Uterus (tissue), 4 donors: ENCODE results near the gene ATP5F1A. TPM values are rescaled to one million over a fixed set of nuclear protein-coding genes. Genes with fewer than 3 reads are reported as not detected.

Source experiments
- DNase-seq, 2 donors: peaks; one replicate each; pipeline ENCODE4 v3.0.0-alpha.2; 2019 to 2020
- H3K27ac ChIP-seq, 2 donors: fragments of 200-600 bp; sonication (generic); 1 replicate in 1 of 2; 2 replicates in 1 of 2; pipeline ENCODE4 v1.5.1; 2016 to 2018
- H3K27me3 ChIP-seq, 2 donors: fragments of 200-600 bp; sonication (generic); one replicate each; pipeline ENCODE4 v1.5.1; 2018 to 2019; ENCODE audit warnings: control low read depth in 1 of 2
- H3K36me3 ChIP-seq, 2 donors: fragments of 200-600 bp; sonication (generic); one replicate each; pipeline ENCODE4 v1.5.1; 2019; ENCODE audit warnings: control low read depth in 1 of 2
- H3K4me1 ChIP-seq, 2 donors: fragments of 200-600 bp; sonication (generic); one replicate each; pipeline ENCODE4 v1.5.1; 2018 to 2019; ENCODE audit warnings: control low read depth in 1 of 2
- H3K4me3 ChIP-seq, 2 donors: fragments of 200-600 bp; sonication (generic); 1 replicate in 1 of 2; 2 replicates in 1 of 2; pipeline ENCODE4 v1.5.1; 2018 to 2019; ENCODE audit warnings: mild to moderate bottlenecking in 1 of 2
- H3K9me3 ChIP-seq, 2 donors: fragments of 200-600 bp; sonication (generic); one replicate each; pipeline ENCODE4 v1.5.1; 2019; ENCODE audit warnings: control low read depth in 1 of 2
- POLR2A ChIP-seq, 2 donors: fragments of 450-650 bp; IDR thresholded peaks; one replicate each; pipeline ENCODE4 v1.6.1; 2016; ENCODE audit warnings: antibody characterized with exemption in 2 of 2, mild to moderate bottlenecking in 1 of 2, moderate library complexity in 1 of 2
- intact Hi-C: fragments of 100-400 bp; cut with DNase I; formaldehyde crosslinking; loops from one replicate; pipeline ENCODE4 v1.15.1; 2023; ENCODE audit warnings: low total_unique reads
- total RNA-seq, 4 donors: library from RNA; depleted of rRNA in 3 of 4; stranded (reverse); fragments of >200 nt in 3 of 4; gene quantifications; one replicate each; pipeline versions ENCODE4 v1.1.0 to v1.2.4, GENCODE V29; 2014 to 2023
- TF ChIP-seq, protein P1 (sequence below), 4 experiments: fragments of 200-600 bp in 2 of 4; fragments of 450-650 bp in 2 of 4; sonication (generic) in 2 of 4; IDR thresholded peaks; one replicate each; pipeline ENCODE4 v1.5.1; 2016 to 2019; ENCODE audit warnings: antibody characterized with exemption in 4 of 4, mild to moderate bottlenecking in 2 of 4, moderate library complexity in 1 of 4
- donor health status: DM: yes; HTN: yes; CAD: no.

The ATP5F1A gene
- total RNA-seq, 4 donors from 2014 or later = 130 to 712 (median 221) TPM

DNA sequence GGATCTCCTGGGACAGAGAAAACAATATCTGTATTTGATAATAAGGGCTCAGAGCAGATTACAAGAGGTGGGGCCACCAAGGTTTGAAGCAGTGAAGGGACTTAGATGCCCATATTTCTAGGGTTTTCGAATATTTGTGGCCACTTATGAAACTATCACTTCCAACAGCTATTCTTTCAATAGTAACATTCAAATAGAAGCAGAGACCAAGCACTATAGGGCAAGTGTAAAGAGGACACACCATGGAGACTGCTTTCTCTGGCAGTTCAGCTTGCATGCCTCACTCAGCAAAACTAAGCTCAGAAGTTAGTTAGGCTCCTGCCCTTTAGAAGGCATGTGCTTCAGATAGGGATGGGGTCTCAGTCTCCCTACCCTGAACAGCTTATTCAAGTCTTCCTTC, 36.3 kb downstream of the ATP5F1A start:
- Histone ChIP-seq H3K4me1 (no peaks in the 10 kb centered on the region), H3K27ac (no peak overlapping the region), H3K9me3 (no peaks in the 10 kb centered on the region), H3K27me3 (no peaks in the 10 kb centered on the region), H3K36me3 (no peaks in the 10 kb centered on the region), H3K4me3 (no peak overlapping the region)
- intact Hi-C loops = no loop called here
- TF ChIP-seq, protein P1, sequence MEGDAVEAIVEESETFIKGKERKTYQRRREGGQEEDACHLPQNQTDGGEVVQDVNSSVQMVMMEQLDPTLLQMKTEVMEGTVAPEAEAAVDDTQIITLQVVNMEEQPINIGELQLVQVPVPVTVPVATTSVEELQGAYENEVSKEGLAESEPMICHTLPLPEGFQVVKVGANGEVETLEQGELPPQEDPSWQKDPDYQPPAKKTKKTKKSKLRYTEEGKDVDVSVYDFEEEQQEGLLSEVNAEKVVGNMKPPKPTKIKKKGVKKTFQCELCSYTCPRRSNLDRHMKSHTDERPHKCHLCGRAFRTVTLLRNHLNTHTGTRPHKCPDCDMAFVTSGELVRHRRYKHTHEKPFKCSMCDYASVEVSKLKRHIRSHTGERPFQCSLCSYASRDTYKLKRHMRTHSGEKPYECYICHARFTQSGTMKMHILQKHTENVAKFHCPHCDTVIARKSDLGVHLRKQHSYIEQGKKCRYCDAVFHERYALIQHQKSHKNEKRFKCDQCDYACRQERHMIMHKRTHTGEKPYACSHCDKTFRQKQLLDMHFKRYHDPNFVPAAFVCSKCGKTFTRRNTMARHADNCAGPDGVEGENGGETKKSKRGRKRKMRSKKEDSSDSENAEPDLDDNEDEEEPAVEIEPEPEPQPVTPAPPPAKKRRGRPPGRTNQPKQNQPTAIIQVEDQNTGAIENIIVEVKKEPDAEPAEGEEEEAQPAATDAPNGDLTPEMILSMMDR (IDR thresholded peaks at IDR 0.05) = no peak
- TF ChIP-seq POLR2A (IDR thresholded peaks at IDR 0.05) = no peak
- no peak for DNase-seq

- Histone ChIP-seq H3K4me3 (no peak overlapping the region), H3K36me3 (no peaks in the 10 kb centered on the region), H3K27ac (no peak overlapping the region), H3K9me3 (no peaks in the 10 kb centered on the region), H3K4me1 (no peaks in the 10 kb centered on the region), H3K27me3 (no peaks in the 10 kb centered on the region)
- TF ChIP-seq, protein P1 (IDR thresholded peaks at IDR 0.05) = no peak
- no peak for TF ChIP-seq POLR2A (IDR thresholded peaks at IDR 0.05)
- intact Hi-C loops = no loop called here
- no peak for DNase-seq
Observed at GRCh38 chr18:46061387-46061786, 36.7 kb downstream of the ATP5F1A start.

GRCh38 chr18:46060359-46060841, 37.7 kb downstream of the ATP5F1A start:
- DNase-seq = no peak
- Histone ChIP-seq H3K27me3 (no peaks in the 10 kb centered on the region), H3K4me3 (no peak overlapping the region), H3K9me3 (no peaks in the 10 kb centered on the region), H3K4me1 (no peaks in the 10 kb centered on the region), H3K27ac (no peak overlapping the region), H3K36me3 (no peaks in the 10 kb centered on the region)
- intact Hi-C loops = no loop called here
- no peak for TF ChIP-seq POLR2A (IDR thresholded peaks at IDR 0.05)
- TF ChIP-seq, protein P1 (IDR thresholded peaks at IDR 0.05) = no peak

- Histone ChIP-seq H3K9me3 (no peaks in the 10 kb centered on the region), H3K36me3 (no peaks in the 10 kb centered on the region), H3K27me3 (no peaks in the 10 kb centered on the region), H3K4me3 (no peak overlapping the region), H3K27ac (no peak overlapping the region), H3K4me1 (no peaks in the 10 kb centered on the region)
- intact Hi-C loops = no loop called here
- no peak for TF ChIP-seq POLR2A (IDR thresholded peaks at IDR 0.05)
- TF ChIP-seq, protein P1 (IDR thresholded peaks at IDR 0.05) = no peak
- no peak for DNase-seq
Observed at GRCh38 chr18:46055838-46056230, 42.3 kb downstream of the ATP5F1A start.

- no peaks in the 10 kb centered on the region for H3K27me3 ChIP-seq
- no peak overlapping the region for H3K4me3 ChIP-seq
- no peak overlapping the region for H3K27ac ChIP-seq
- DNase-seq = no peak
- no peaks in the 10 kb centered on the region for H3K36me3 ChIP-seq
- TF ChIP-seq, protein P1 (IDR thresholded peaks at IDR 0.05) = no peak
- TF ChIP-seq POLR2A (IDR thresholded peaks at IDR 0.05) = no peak
- no peaks in the 10 kb centered on the region for H3K9me3 ChIP-seq
- H3K4me1 ChIP-seq = no peaks in the 10 kb centered on the region
- intact Hi-C loops = no loop called here
Observed at GRCh38 chr18:46054956-46055837, 42.9 kb downstream of the ATP5F1A start.
